GM12801 (cell line): Measurements from ENCODE around the gene GRHL3.

ENCODE experiments used
- TF ChIP-seq, protein P1 (sequence below): IDR thresholded peaks from one replicate; pipeline ENCODE4 v1.5.1; 2011; ENCODE audit warnings: control low read depth; ENCODE audit not compliant: insufficient read length; ENCODE audit errors: extremely low read depth

GRHL3 gene

DNA sequence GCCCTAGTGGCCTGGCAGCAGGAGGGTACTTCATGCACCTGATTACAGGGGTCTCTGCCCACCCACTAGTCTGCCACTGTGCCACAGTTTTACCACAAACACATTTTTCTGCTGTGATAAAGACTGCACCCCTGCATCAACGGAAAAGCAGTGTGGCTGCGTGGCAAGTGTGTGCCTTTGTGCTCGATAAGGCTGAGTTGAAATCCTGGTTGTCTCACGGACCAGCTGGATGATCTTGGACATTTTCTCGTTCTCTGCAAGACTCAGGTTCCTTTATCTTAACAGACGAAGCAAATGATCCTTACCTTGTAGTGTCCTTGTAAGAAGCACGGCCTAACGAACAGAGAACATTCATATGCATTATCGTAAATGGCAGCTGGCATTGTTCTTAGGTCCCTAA lies 10.2 kb downstream of the GRHL3 start:
- TF ChIP-seq, protein P1, sequence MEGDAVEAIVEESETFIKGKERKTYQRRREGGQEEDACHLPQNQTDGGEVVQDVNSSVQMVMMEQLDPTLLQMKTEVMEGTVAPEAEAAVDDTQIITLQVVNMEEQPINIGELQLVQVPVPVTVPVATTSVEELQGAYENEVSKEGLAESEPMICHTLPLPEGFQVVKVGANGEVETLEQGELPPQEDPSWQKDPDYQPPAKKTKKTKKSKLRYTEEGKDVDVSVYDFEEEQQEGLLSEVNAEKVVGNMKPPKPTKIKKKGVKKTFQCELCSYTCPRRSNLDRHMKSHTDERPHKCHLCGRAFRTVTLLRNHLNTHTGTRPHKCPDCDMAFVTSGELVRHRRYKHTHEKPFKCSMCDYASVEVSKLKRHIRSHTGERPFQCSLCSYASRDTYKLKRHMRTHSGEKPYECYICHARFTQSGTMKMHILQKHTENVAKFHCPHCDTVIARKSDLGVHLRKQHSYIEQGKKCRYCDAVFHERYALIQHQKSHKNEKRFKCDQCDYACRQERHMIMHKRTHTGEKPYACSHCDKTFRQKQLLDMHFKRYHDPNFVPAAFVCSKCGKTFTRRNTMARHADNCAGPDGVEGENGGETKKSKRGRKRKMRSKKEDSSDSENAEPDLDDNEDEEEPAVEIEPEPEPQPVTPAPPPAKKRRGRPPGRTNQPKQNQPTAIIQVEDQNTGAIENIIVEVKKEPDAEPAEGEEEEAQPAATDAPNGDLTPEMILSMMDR, result no peak

DNA sequence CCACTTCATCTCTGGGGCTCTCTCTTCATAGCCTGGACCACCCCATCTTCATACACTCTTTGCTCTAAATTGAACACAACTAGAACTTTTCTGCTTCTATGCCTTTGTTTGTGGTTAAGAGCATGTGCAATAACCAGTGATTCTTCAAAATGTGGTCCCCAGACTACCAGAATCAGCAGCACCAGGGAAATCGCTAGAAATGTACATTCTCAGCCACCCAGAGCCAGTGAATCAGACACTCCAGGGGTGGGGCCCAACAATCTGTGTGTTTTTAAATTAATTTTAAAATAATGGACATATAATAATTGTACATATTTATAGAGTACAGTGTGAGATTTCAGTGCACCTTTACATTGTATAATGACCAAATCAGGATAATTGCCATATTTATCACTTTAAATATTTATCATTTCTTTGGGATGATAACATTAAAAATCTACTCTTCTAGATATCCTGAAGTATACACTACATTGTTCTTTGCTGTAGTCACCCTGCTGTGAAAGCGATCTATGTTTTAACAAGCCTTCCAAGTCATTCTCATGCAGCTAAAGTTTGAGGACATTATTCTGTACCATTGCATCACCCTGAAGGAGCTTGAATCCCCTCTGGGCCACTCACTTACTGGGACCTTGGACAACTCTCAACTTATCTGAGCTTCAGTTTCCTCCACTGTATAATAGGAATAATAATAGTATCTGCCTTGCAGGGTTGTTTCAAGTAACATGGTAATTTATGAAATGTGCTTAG lies 10.8 kb downstream of the GRHL3 start:
- TF ChIP-seq, protein P1, result no peak

DNA sequence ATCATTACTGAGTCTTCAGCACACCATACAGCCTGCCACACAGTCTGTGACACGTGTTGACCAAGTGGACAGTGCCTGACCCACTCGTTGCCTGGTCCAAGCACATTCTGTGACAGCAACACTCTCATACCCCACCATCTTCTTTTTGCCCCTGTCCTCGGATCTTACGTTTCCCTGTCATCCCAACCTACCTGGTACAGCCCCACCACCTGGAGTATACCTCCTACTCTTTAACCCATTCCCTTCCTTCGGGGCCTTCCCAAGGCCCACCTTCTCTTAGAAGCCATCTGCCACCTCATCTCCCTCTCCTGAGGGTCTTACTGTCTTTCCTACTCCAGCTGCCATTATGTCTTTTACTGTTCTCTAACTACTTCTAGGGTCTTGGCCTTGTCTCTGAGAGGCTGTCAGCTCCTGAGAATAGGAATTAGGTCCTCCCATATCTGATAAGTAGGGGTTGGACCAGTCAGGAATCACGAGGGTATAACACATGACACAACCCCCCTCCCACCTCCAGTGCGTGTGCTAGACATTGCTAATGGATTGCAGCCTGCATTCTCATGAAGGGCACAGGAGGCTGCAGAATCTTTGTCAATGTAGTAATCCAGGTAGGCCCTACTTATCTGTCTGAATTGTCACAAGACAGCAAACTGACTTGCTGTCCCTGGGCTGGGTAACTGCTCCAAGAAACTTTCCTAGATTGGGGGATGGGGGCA lies 13.0 kb downstream of the GRHL3 start:
- TF ChIP-seq, protein P1, result no peak

DNA sequence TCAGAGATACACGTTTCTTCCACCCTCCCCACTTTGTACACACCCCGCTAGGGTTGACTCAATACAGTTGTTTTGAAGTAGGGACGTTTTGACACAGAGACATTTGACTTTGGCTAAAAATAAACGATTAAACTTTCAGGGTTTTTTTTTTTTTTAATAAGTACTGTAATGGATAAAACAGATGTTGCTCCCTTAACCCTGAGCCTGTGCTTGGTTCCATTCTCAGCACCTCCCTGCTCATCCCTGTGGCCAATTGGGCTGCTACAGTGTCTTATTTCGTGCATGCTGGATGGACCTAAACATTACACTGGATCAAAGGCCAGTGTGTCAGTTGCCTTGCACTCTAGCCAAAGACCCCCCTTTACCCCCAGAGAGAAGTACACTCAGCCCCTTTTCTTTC lies 16.9 kb downstream of the GRHL3 start:
- TF ChIP-seq, protein P1, result no peak

DNA sequence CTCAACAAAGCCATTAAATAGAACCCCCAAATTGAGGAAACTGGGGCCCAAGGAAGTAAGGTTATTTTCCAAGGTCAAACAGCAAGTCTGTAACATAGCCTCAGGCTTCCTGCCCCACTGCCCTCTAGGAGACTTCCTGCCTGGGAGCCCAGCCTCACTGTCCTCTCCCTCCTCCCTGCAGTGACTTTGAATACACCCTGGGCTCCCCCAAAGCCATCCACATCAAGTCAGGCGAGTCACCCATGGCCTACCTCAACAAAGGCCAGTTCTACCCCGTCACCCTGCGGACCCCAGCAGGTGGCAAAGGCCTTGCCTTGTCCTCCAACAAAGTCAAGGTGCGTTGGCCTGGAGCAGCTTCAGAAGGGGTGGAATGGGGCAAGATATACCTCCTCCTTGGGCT lies 18.3 kb downstream of the GRHL3 start:
- TF ChIP-seq, protein P1, result no peak

DNA sequence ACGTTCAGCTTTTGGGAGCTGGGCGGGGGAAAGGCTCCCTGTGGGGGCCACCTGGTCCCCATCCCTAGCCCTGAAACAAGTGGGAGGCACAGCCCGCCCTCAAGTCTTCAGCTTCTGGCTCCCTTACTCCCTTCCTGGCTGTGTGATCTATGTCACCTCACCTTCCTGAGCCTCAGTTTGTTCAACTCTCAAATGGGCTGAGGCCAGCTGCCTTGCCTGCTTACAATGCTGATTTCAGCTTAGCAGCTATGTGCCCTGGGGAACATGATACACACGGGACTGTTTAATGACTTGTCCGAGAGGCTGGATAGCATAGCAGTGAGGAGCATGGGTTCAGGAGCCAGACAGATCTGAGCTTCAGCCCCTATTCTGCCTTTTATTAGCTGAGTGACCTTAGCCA lies 19.3 kb downstream of the GRHL3 start:
- TF ChIP-seq, protein P1, result no peak

DNA sequence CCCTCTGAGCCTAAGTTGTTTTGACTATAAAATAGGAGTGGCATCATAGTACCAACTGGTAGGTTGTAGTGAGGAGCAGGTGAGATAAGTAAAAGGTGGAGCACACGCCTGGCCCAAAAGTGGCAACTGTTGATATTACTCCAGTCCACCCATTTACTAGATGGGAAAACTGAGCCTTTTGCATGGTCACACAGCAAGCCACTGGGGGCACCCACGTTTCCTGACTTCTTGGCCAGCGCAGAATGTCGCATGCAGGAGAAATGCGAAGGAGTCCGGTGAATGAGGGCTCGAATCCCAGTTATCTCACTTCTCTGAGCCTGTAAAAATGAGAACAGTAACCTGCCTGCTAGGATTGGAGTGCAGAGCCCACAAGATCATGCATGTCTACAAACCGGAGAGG lies 20.8 kb downstream of the GRHL3 start:
- TF ChIP-seq, protein P1, result no peak
